Neural crest cell (in vitro differentiated cells): ENCODE results near the gene MIB2. TPM values are rescaled to one million over a fixed set of nuclear protein-coding genes. Genes with fewer than 3 reads are reported as not detected.
A peak's percentile ranks its signal among the peaks of the same experiment; 100 is the strongest.

ENCODE experiments used
- DNase-seq: peaks from one replicate; pipeline ENCODE4 v3.0.0; 2021; ENCODE audit warnings: low read depth, mixed read lengths, low spot score
- H3K27ac Mint-ChIP-seq: one replicate; pipeline ENCODE4 v1.8.0; 2021; ENCODE audit warnings: mild to moderate bottlenecking, mixed read lengths; ENCODE audit not compliant: unreplicated experiment
- H3K27me3 Mint-ChIP-seq: 2 replicates; pipeline ENCODE4 v1.8.0; 2021; ENCODE audit warnings: low read depth, mild to moderate bottlenecking, mixed read lengths
- H3K36me3 Mint-ChIP-seq: 2 replicates; pipeline ENCODE4 v1.8.0; 2021; ENCODE audit warnings: low read depth, mild to moderate bottlenecking, mixed read lengths
- H3K4me1 Mint-ChIP-seq: 2 replicates; pipeline ENCODE4 v1.8.0; 2021; ENCODE audit warnings: mixed read lengths
- H3K4me3 Mint-ChIP-seq: one replicate; pipeline ENCODE4 v1.8.0; 2021; ENCODE audit warnings: mild to moderate bottlenecking, mixed read lengths
- H3K9me3 Mint-ChIP-seq: 2 replicates; pipeline ENCODE4 v1.8.0; 2021; ENCODE audit warnings: mixed read lengths
- CTCF ChIP-seq: fragments of 200-600 bp; sonication (generic); conservative IDR thresholded peaks from 2 replicates; pipeline ENCODE4 v1.5.0; 2021; ENCODE audit warnings: antibody characterized with exemption, mild to moderate bottlenecking
- total RNA-seq: library from RNA; stranded (reverse); gene quantifications from 2 replicates; pipeline ENCODE4 v1.2.1, GENCODE V29; 2021

Gene MIB2
- total RNA-seq, 1 donor from 2014 or later, result 105 TPM

GRCh38 chr1:1616045-1616790 is 918 bp downstream of the MIB2 start:
- TF ChIP-seq CTCF, result no peak
- Mint-ChIP-seq H3K4me1 (peaks cover 29% of the 10 kb centered on the region), H3K4me3 (peak overlapping the region; percentile 88), H3K9me3 (no peaks in the 10 kb centered on the region), H3K27ac (no peak overlapping the region), H3K27me3 (no peaks in the 10 kb centered on the region), H3K36me3 (no peaks in the 10 kb centered on the region)
- no peak for DNase-seq

GRCh38 chr1:1616838-1617237 is 1.5 kb downstream of the MIB2 start:
- Mint-ChIP-seq H3K27me3 (no peaks in the 10 kb centered on the region), H3K9me3 (no peaks in the 10 kb centered on the region), H3K27ac (no peak overlapping the region), H3K4me1 (peaks cover 29% of the 10 kb centered on the region), H3K4me3 (peak overlapping the region; percentile 88), H3K36me3 (no peaks in the 10 kb centered on the region)
- no peak for DNase-seq
- no peak for TF ChIP-seq CTCF

- Mint-ChIP-seq H3K4me1 (peaks cover 24% of the 10 kb centered on the region), H3K36me3 (no peaks in the 10 kb centered on the region), H3K9me3 (no peaks in the 10 kb centered on the region), H3K27ac (no peak overlapping the region), H3K27me3 (no peaks in the 10 kb centered on the region), H3K4me3 (peak overlapping the region; percentile 88)
- TF ChIP-seq CTCF, result no peak
- DNase-seq, result no peak
Observed at GRCh38 chr1:1617516-1617915, 2.2 kb downstream of the MIB2 start.

GRCh38 chr1:1617925-1618324 is 2.6 kb downstream of the MIB2 start:
- peak overlapping the region; percentile 88 for H3K4me3 Mint-ChIP-seq
- no peaks in the 10 kb centered on the region for H3K36me3 Mint-ChIP-seq
- no peaks in the 10 kb centered on the region for H3K27me3 Mint-ChIP-seq
- peak overlapping the region; percentile 27 for H3K27ac Mint-ChIP-seq
- peaks cover 24% of the 10 kb centered on the region for H3K4me1 Mint-ChIP-seq
- no peak for TF ChIP-seq CTCF
- no peak for DNase-seq
- H3K9me3 Mint-ChIP-seq, result no peaks in the 10 kb centered on the region

- peaks cover 23% of the 10 kb centered on the region for H3K4me1 Mint-ChIP-seq
- H3K27ac Mint-ChIP-seq, result no peak overlapping the region
- no peaks in the 10 kb centered on the region for H3K27me3 Mint-ChIP-seq
- TF ChIP-seq CTCF, result no peak
- no peak for DNase-seq
- no peaks in the 10 kb centered on the region for H3K9me3 Mint-ChIP-seq
- H3K4me3 Mint-ChIP-seq, result peak overlapping the region; percentile 88
- no peaks in the 10 kb centered on the region for H3K36me3 Mint-ChIP-seq
Observed at GRCh38 chr1:1618396-1619068, 3.2 kb downstream of the MIB2 start.
